ENCODE measurements around the gene SMAD3. TPM values are rescaled to one million over a fixed set of nuclear protein-coding genes. Genes with fewer than 3 reads are reported as not detected.

The SMAD3 gene
- total RNA-seq, 1 experiment from 2014 or later, result 99.5 TPM

DNA sequence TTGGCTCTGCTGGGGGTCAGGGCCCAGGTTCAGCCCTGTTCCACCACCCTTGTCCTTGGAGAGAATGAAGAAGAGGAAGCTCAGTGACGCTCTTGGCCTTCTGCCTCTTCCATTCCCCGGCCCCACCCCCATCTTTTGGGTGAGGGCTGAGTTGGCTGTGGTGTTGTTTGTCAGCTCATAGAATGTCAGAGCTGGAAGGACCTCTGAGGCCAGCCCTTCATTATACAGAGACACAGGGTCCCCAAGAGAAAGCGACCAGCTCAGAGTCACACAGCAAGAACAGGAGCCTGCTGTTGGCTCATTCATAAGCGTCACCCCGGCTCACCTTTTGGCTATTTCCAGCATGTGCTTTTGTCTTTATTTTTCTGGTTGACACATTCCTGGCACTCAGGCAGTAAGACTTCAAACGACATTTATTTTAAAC lies 120.8 kb downstream of the SMAD3 start:
- peaks cover 42% of the 10 kb centered on the region for H3K36me3 ChIP-seq (ENCODE audit: low read depth)
- intact Hi-C loops (cut with micrococcal nuclease; ENCODE audit: unreplicated experiment), result no loop called here
- no peaks in the 10 kb centered on the region for H3K9me3 ChIP-seq (ENCODE audit: insufficient read depth, low read depth)
- H4K20me1 ChIP-seq (ENCODE audit: insufficient read depth), result no peaks in the 10 kb centered on the region
- H3K4me1 ChIP-seq (replicated peaks; ENCODE audit: insufficient read depth), result no peaks in the 10 kb centered on the region
- no peaks in the 10 kb centered on the region for H3K9me2 ChIP-seq (ENCODE audit: insufficient read depth)
- BruUV-seq (replicated peaks), result no TSS peak
- H3K79me2 ChIP-seq (ENCODE audit: low read depth), result 0 out of 2 replicates have a peak, but pooled peaks cover 5% of the 10 kb centered on the region
- H3K27me3 ChIP-seq (ENCODE audit: insufficient read depth, low read depth), result no peaks in the 10 kb centered on the region
- DNase-seq, result no peak
- TF ChIP-seq, protein P1, sequence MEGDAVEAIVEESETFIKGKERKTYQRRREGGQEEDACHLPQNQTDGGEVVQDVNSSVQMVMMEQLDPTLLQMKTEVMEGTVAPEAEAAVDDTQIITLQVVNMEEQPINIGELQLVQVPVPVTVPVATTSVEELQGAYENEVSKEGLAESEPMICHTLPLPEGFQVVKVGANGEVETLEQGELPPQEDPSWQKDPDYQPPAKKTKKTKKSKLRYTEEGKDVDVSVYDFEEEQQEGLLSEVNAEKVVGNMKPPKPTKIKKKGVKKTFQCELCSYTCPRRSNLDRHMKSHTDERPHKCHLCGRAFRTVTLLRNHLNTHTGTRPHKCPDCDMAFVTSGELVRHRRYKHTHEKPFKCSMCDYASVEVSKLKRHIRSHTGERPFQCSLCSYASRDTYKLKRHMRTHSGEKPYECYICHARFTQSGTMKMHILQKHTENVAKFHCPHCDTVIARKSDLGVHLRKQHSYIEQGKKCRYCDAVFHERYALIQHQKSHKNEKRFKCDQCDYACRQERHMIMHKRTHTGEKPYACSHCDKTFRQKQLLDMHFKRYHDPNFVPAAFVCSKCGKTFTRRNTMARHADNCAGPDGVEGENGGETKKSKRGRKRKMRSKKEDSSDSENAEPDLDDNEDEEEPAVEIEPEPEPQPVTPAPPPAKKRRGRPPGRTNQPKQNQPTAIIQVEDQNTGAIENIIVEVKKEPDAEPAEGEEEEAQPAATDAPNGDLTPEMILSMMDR (conservative IDR thresholded peaks at IDR 0.05), result no peak
- no peak for TF ChIP-seq EZH2 (IDR thresholded peaks at IDR 0.05; ENCODE audit: low read depth)
- H2AFZ ChIP-seq, result no peak overlapping the region
- CTCF ChIA-PET, result no interaction called here
- no peak overlapping the region for H3K4me3 ChIP-seq
- H3F3A ChIP-seq (ENCODE audit: insufficient read depth, low read depth), result peaks cover 35% of the 10 kb centered on the region; the same call in 1 of the 2 replicates
- POLR2A ChIA-PET (ENCODE audit: unreplicated experiment), result no interaction called here
- no peak overlapping the region for H3K4me2 ChIP-seq
- no peak overlapping the region for H3K27ac ChIP-seq

- DNase-seq, result no peak
- Histone ChIP-seq H3K4me3 (no peak overlapping the region), H3K4me1 (replicated peaks; ENCODE audit: insufficient read depth) (no peaks in the 10 kb centered on the region), H3K36me3 (ENCODE audit: low read depth) (peaks cover 47% of the 10 kb centered on the region), H3K4me2 (no peak overlapping the region), H2AFZ (no peak overlapping the region), H3K79me2 (ENCODE audit: low read depth) (0 out of 2 replicates have a peak, but pooled peaks cover 5% of the 10 kb centered on the region), H3K9me2 (ENCODE audit: insufficient read depth) (no peaks in the 10 kb centered on the region), H4K20me1 (ENCODE audit: insufficient read depth) (no peaks in the 10 kb centered on the region), H3K9me3 (ENCODE audit: insufficient read depth, low read depth) (no peaks in the 10 kb centered on the region), H3F3A (ENCODE audit: insufficient read depth, low read depth) (peaks cover 39% of the 10 kb centered on the region; the same call in 1 of the 2 replicates), H3K27me3 (ENCODE audit: insufficient read depth, low read depth) (no peaks in the 10 kb centered on the region), H3K27ac (no peak overlapping the region)
- CTCF ChIA-PET, result no interaction called here
- TF ChIP-seq, protein P1 (conservative IDR thresholded peaks at IDR 0.05), result no peak
- no peak for TF ChIP-seq EZH2 (IDR thresholded peaks at IDR 0.05; ENCODE audit: low read depth)
- intact Hi-C loops (cut with micrococcal nuclease; ENCODE audit: unreplicated experiment), result no loop called here
- BruUV-seq (replicated peaks), result no TSS peak
- POLR2A ChIA-PET (ENCODE audit: unreplicated experiment), result no interaction called here
Measured at GRCh38 chr15:67186688-67187087, 121.3 kb downstream of the SMAD3 start.

DNA sequence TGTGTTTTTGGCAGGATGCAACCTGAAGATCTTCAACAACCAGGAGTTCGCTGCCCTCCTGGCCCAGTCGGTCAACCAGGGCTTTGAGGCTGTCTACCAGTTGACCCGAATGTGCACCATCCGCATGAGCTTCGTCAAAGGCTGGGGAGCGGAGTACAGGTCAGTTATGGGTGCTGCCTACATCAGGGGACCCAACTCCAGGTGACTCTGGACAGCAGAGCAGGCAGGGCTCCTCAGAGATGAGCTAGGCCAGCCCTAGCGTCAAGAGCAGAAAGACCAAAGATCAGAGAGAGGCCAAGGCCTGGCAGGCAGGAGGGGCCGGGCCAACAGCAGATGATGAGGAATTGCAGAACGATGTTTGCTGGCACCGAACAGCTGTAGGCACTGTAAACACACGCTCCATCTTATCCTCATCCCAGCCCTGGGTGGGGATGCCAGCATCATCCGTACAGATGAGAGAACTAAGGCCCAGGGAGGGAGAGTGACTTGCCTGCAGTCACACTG lies 122.0 kb downstream of the SMAD3 start:
- ChIA-PET CTCF (no interaction called here), POLR2A (ENCODE audit: unreplicated experiment) (no interaction called here)
- Histone ChIP-seq H3K4me3 (no peak overlapping the region), H3K27ac (no peak overlapping the region), H3K9me2 (ENCODE audit: insufficient read depth) (no peaks in the 10 kb centered on the region), H4K20me1 (ENCODE audit: insufficient read depth) (no peaks in the 10 kb centered on the region), H3K4me1 (replicated peaks; ENCODE audit: insufficient read depth) (no peaks in the 10 kb centered on the region), H2AFZ (no peak overlapping the region), H3K4me2 (no peak overlapping the region), H3K79me2 (ENCODE audit: low read depth) (no peaks in the 10 kb centered on the region), H3F3A (ENCODE audit: insufficient read depth, low read depth) (peaks cover 37% of the 10 kb centered on the region; the same call in 1 of the 2 replicates), H3K36me3 (ENCODE audit: low read depth) (peaks cover 46% of the 10 kb centered on the region), H3K9me3 (ENCODE audit: insufficient read depth, low read depth) (no peaks in the 10 kb centered on the region), H3K27me3 (ENCODE audit: insufficient read depth, low read depth) (no peaks in the 10 kb centered on the region)
- TF ChIP-seq, protein P1 (conservative IDR thresholded peaks at IDR 0.05), result no peak
- no peak for TF ChIP-seq EZH2 (IDR thresholded peaks at IDR 0.05; ENCODE audit: low read depth)
- no peak for DNase-seq
- intact Hi-C loops (cut with micrococcal nuclease; ENCODE audit: unreplicated experiment), result no loop called here
- no TSS peak for BruUV-seq (replicated peaks)

Measured in PC-9 (cell line).